Mucosa of descending colon (tissue), 3 donors: ENCODE data around the gene SLC20A1. TPM values are rescaled to one million over a fixed set of nuclear protein-coding genes. Genes with fewer than 3 reads are reported as not detected.
A peak's percentile ranks its signal among the peaks of the same experiment; 100 is the strongest.

Experiments
- ATAC-seq: fragments of 200-7000 bp; cut with Tn5 transposase; one replicate; pipeline ENCODE4 v1.9.1; 2020; ENCODE audit warnings: mild to moderate bottlenecking, moderate library complexity
- DNase-seq, 3 donors: peaks; one replicate each; pipeline ENCODE4 v3.0.0-alpha.2; 2020
- H3K36me3 ChIP-seq: fragments of 200-600 bp; one replicate; pipeline ENCODE4 v1.8.0; 2021; ENCODE audit warnings: low read depth, mild to moderate bottlenecking
- H3K4me1 ChIP-seq: fragments of 200-600 bp; one replicate; pipeline ENCODE4 v1.8.0; 2021; ENCODE audit warnings: low read depth, mild to moderate bottlenecking
- H3K4me3 ChIP-seq: fragments of 200-600 bp; one replicate; pipeline ENCODE4 v1.8.0; 2021; ENCODE audit warnings: mild to moderate bottlenecking
- H3K9me3 ChIP-seq: fragments of 200-600 bp; one replicate; pipeline ENCODE4 v1.8.0; 2021; ENCODE audit warnings: mild to moderate bottlenecking
- CTCF ChIP-seq: fragments of 200-600 bp; IDR thresholded peaks from one replicate; pipeline ENCODE4 v1.8.0; 2022; ENCODE audit warnings: antibody characterized with exemption, mild to moderate bottlenecking
- intact Hi-C, 2 donors: fragments of 100-400 bp; cut with DNase I in 1 of 2; cut with micrococcal nuclease in 1 of 2; formaldehyde crosslinking; loops; one replicate each; pipeline versions ENCODE4 v1.11.0 to v1.11.1; 2022; cut with DNase I, micrococcal nuclease
- total RNA-seq, 3 donors: library from RNA; stranded (reverse); fragmentation: NEBNext Ultra II Directional in 2 of 3; extraction: Animal tissue kit (Norgen Biotek cat#: 25700) in 2 of 3; gene quantifications; one replicate each; pipeline versions ENCODE4 v1.2.1 to v1.2.4, GENCODE V29; 2021 to 2023
- donor health status: DM: no; HTN: no; CAD: no; lungs with moderate emphysema.
- donor health status: DM: no; HTN: no; CAD: no.
- donor health status: DM: no; HTN: yes; CAD: no.

The SLC20A1 gene
- total RNA-seq, 3 donors from 2014 or later: 64.3 to 128 (median 80.6) TPM

- ATAC-seq (peak; percentile 29), DNase-seq (no peak)
- intact Hi-C loops: no loop called here
- no peaks in the 10 kb centered on the region for H3K9me3 ChIP-seq
- TF ChIP-seq CTCF: no peak
- H3K36me3 ChIP-seq: no peaks in the 10 kb centered on the region
- H3K4me1 ChIP-seq: peaks cover 2% of the 10 kb centered on the region
- no peak overlapping the region for H3K4me3 ChIP-seq
These were observed 11.4 kb upstream of the SLC20A1 start for GRCh38 chr2:112634153-112634873.

- Histone ChIP-seq H3K9me3 (no peaks in the 10 kb centered on the region), H3K4me1 (peaks cover 2% of the 10 kb centered on the region), H3K36me3 (no peaks in the 10 kb centered on the region), H3K4me3 (no peak overlapping the region)
- TF ChIP-seq CTCF: no peak
- intact Hi-C loops: no loop called here
- DNase-seq (no peak), ATAC-seq (no peak)
These were observed 10.9 kb upstream of the SLC20A1 start for GRCh38 chr2:112634874-112635157.

GRCh38 chr2:112636605-112637288, 9.0 kb upstream of the SLC20A1 start:
- Histone ChIP-seq H3K36me3 (no peaks in the 10 kb centered on the region), H3K4me3 (no peak overlapping the region), H3K4me1 (no peaks in the 10 kb centered on the region), H3K9me3 (no peaks in the 10 kb centered on the region)
- no peak for ATAC-seq
- intact Hi-C loops: no loop called here
- no peak for TF ChIP-seq CTCF
- no peak for DNase-seq

- no peaks in the 10 kb centered on the region for H3K36me3 ChIP-seq
- TF ChIP-seq CTCF: no peak
- DNase-seq (no peak), ATAC-seq (peak; percentile 72)
- no peak overlapping the region for H3K4me3 ChIP-seq
- H3K4me1 ChIP-seq: peaks cover 5% of the 10 kb centered on the region
- no peaks in the 10 kb centered on the region for H3K9me3 ChIP-seq
- intact Hi-C loops: no loop called here
These were observed 8.5 kb upstream of the SLC20A1 start for GRCh38 chr2:112637289-112637660.

GRCh38 chr2:112639936-112640335, 5.8 kb upstream of the SLC20A1 start:
- Histone ChIP-seq H3K36me3 (no peaks in the 10 kb centered on the region), H3K9me3 (no peaks in the 10 kb centered on the region), H3K4me1 (peaks cover 21% of the 10 kb centered on the region), H3K4me3 (no peak overlapping the region)
- no peak for DNase-seq
- TF ChIP-seq CTCF: no peak
- ATAC-seq: no peak
- intact Hi-C loops: no loop called here
